SK-MEL-5 (cell line): Measurements from ENCODE around the gene CACNA1I. TPM values are rescaled to one million over a fixed set of nuclear protein-coding genes. Genes with fewer than 3 reads are reported as not detected.
A peak's percentile ranks its signal among the peaks of the same experiment; 100 is the strongest.

ENCODE experiments used
- DNase-seq: peaks from one replicate; pipeline ENCODE4 v3.0.0-alpha.2; 2016; ENCODE audit warnings: low read depth, low spot score
- in situ Hi-C: cut with HindIII; loops from 2 replicates; pipeline ENCODE4 v1.10.0; 2016; ENCODE audit warnings: low sequenced_read_pairs, high pct_unique_total_duplicates, low pct_unique_long_range_greater_than_20kb
- total RNA-seq: library from RNA; depleted of rRNA; stranded (reverse); fragments of >200 nt; shearing (Covaris generic); gene quantifications from 2 replicates; pipeline ENCODE4 v1.2.3, GENCODE V29; 2014

Gene CACNA1I
- total RNA-seq, 1 experiment from 2014 or later: not detected

DNA sequence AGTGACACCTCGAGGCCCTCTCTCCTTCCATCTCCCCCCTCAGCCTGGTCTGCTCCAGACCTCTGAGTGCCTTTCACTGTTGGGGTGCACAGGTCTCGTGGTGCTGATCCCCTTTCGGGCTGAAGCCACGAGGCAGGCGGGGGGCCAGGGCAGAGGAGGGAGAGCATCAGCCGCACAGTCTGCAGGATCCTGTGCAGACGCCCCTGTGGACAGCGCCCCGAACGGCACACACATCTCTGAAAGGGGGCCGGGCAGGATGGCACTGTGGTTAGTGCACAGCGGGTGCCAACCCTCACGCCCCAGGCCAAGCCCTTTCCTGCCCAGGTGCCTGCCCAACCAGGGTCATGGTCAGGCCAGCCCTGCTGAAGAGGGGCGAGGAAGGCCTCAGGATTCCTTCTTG, 56.7 kb downstream of the CACNA1I start:
- in situ Hi-C loops: no loop called here
- no peak for DNase-seq

DNA sequence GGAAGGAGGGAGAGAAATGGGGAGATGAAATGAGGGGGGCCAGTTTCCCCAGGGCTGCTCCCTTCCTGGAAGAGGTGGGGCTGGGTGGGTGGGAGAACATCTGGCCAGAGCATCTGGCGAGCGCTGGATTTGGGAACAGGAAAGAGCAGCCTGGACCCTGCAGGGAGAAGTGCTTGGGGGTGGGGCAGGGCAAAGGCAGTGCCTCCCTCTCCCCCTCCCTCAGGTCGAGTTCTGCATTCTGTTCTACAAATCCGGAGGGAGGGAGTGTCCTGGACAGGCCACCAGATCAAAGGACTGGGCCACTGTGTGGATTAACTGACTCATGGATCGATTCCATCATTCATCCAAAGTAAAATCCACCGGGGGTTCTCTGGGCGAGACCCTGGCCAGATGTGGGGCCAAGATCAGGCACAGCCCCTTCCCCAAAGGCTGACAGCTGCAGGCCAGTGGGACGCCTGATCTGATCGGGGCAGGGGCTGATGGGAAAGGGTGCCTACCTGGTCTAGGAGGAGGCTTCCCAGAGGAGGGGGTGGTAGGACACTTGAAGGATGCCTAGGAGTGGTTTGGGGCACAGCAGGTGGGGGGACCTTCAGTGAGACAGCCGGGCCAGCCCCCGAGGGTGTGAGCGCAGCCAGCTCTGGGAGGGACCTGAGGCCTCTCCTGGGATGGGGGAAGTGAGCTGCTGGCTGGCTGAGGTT, 57.5 kb downstream of the CACNA1I start:
- DNase-seq: no peak
- in situ Hi-C loops: no loop called here

- DNase-seq: no peak
- in situ Hi-C loops: no loop called here
These were observed 58.1 kb downstream of the CACNA1I start for GRCh38 chr22:39628563-39629080.

GRCh38 chr22:39629851-39630250, 59.3 kb downstream of the CACNA1I start:
- DNase-seq: no peak
- in situ Hi-C loops: no loop called here

DNA sequence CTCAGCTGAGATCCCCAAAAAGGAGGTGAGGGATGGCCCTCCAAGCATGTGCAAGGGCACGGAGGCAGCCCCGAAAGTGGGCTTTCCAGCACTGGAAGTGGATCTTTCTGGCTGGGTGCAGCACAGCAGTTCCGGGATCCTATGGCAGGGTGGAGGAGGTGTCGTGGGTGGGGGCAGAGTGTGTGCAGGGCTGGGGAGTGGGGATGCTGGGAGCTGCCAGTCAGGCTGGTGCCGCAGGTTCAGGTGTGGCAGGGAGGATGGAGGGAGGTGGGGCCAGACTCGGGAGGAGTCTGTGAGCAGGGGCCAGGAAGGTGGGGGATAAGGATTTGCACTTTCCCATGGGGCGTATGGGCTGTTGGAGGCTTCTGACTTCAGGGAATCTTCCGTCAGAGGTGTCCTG, 60.2 kb downstream of the CACNA1I start:
- in situ Hi-C loops: no loop called here

GRCh38 chr22:39631381-39632286, 61.1 kb downstream of the CACNA1I start:
- in situ Hi-C loops: no loop called here
- DNase-seq: no peak

More for the DNA sequence above, 60.2 kb downstream of the CACNA1I start:
- no peak for DNase-seq

- in situ Hi-C loops: no loop called here
These were observed 64.2 kb downstream of the CACNA1I start for GRCh38 chr22:39634530-39635405.

GRCh38 chr22:39635719-39636118, 65.2 kb downstream of the CACNA1I start:
- in situ Hi-C loops: no loop called here
- DNase-seq: no peak

More at GRCh38 chr22:39634530-39635405, 64.2 kb downstream of the CACNA1I start:
- peak; percentile 49 for DNase-seq

GRCh38 chr22:39638958-39639357, 68.4 kb downstream of the CACNA1I start:
- in situ Hi-C loops: no loop called here
- DNase-seq: no peak

- in situ Hi-C loops: no loop called here
- no peak for DNase-seq
These were observed 71.2 kb downstream of the CACNA1I start for GRCh38 chr22:39641660-39642310.

DNA sequence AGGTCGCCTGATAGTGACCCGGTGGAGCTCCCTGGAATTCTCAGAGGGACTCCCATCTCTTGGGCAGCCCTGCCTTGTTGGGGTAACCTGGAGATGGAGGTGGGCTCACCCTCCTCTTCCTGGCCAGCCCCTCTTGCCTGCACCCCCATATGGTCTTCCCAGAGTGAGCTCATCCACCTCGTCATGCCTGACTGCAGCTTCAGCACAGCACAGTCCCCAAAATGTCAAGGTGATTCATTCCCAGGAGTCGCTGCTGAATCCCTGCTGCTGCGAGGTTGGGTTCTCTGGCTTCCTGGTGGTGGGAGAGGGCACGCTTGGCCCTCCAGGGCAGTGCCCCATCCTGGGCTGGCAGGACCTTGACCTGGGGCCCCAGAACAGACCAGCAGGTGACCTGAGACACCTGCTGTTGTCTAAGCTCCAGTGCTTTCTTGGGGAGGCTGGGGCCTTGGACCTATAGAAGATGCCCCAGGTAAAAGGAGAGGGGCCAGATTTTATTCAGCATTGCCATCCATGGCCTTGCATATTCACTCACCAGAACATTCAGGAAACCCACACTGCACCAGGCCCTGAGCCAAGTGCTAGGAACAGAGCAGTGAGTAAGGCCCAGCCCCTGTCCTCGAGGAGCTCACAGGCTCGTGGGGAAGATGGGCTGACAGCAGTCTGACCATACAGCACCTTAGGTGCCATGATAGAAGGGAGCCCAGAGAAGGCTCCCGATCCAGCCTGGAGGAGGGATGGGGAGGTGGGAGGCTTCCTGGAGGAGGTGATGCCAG, 72.9 kb downstream of the CACNA1I start:
- no peak for DNase-seq
- in situ Hi-C loops: no loop called here

DNA sequence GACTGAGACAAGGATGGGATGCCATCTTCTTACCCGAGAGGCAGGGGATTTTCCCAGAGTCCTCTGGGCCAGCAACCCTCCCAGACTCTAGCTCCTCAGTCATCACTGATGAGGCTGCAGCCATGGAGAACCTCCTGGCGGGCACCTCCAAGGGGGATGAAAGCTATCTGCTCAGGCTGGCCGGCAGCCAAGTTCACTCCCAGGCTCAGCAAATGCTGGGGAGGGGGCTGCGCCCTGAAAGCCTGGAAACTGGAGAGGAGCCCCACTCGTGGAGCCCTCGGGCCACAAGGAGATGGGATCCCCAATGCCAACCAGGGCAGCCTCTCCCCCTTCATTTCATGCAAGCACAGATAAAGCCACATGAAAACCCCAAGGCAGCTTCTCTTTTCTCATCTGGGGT, 75.0 kb downstream of the CACNA1I start:
- in situ Hi-C loops: no loop called here
- no peak for DNase-seq

- DNase-seq: no peak
- in situ Hi-C loops: no loop called here
These were observed 76.0 kb downstream of the CACNA1I start for GRCh38 chr22:39646398-39647063.

DNA sequence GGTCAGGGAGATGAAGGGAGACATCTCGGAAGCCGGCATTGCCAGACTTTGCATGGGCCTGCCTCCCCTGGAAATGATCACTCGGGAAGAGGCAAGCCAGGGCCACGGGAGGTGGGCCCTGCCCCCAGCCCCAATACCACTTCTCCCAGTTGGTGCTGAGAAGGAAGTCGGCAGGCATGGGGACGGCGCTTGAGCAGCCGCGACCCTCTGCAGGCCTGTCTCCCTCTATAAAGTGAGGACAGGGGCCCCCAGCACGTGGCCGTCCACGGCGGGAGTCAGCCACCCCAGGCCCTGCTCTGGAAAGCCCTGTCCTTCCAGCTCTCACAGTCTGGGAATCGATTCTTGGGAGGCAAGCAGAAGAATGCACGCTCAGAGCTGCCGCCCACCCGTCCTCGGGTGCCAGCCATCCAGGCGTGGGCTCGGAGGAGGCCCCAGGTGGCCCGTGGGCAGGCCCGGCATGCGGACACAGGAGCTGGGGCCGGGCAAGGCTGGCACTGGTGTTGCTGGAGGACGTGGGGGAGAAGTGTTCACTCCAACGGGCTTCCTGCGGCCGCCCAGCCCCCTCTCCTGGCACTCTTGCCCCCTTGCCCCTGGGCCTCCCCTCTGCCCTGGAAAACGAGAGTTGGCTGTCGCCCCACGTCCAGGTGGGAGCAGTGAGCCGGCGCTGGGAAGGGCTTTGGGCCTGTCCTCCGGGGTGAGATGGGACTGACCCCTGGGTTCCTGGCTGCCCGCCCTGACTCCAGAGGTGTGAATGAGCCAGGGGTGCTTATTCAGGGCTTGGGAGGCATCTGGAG, 77.5 kb downstream of the CACNA1I start:
- DNase-seq: no peak
- in situ Hi-C loops: no loop called here

GRCh38 chr22:39648630-39648950, 78.0 kb downstream of the CACNA1I start:
- no peak for DNase-seq
- in situ Hi-C loops: no loop called here
